Left ventricle myocardium inferior (tissue), 1 donor: ENCODE data around the gene TGDS. TPM values are rescaled to one million over a fixed set of nuclear protein-coding genes. Genes with fewer than 3 reads are reported as not detected.
"Not testable (repeated sequence)": the region's sequence is repeated elsewhere in the genome, so short reads cannot be mapped to it uniquely, and the experiment has no call there.

Experiments
- DNase-seq: peaks from one replicate; pipeline ENCODE4 v3.0.0-alpha.2; 2020
- H3K27ac ChIP-seq: fragments of 200-600 bp; replicated peaks from 2 replicates; pipeline ENCODE4 v1.8.0; 2021
- H3K27me3 ChIP-seq: fragments of 200-600 bp; 2 replicates; pipeline ENCODE4 v1.8.0; 2021; ENCODE audit warnings: low read depth
- H3K36me3 ChIP-seq: fragments of 200-600 bp; 2 replicates; pipeline ENCODE4 v1.8.0; 2021
- H3K4me1 ChIP-seq: fragments of 200-600 bp; 2 replicates; pipeline ENCODE4 v1.8.0; 2021
- H3K4me3 ChIP-seq: fragments of 200-600 bp; 2 replicates; pipeline ENCODE4 v1.8.0; 2021; ENCODE audit warnings: mild to moderate bottlenecking, moderate library complexity
- H3K9me3 ChIP-seq: fragments of 200-600 bp; replicated peaks from 2 replicates; pipeline ENCODE4 v1.8.0; 2021
- CTCF ChIP-seq: fragments of 200-600 bp; IDR thresholded peaks from 2 replicates; pipeline ENCODE4 v1.8.0; 2021; ENCODE audit warnings: antibody characterized with exemption, mild to moderate bottlenecking, borderline replicate concordance
- intact Hi-C: fragments of 100-400 bp; cut with micrococcal nuclease; formaldehyde crosslinking; loops from one replicate; pipeline ENCODE4 v1.11.0; 2022
- long read RNA-seq: library from polyadenylated mRNA; unstranded; transcript quantifications from one replicate; pipeline ENCODE4 v2.0.0, GENCODE V29; 2021
- total RNA-seq: library from RNA; stranded (reverse); fragmentation: NEBNext Ultra II Directional; extraction: Animal tissue kit (Norgen Biotek cat#: 25700); gene quantifications from one replicate; pipeline ENCODE4 v1.2.1, GENCODE V29; 2021
- donor health status: DM: no; HTN: yes; CAD: no; lungs with severe emphysema.

Gene TGDS
- total RNA-seq: 3.7 TPM
- long read RNA-seq, partial matches to known transcripts: 0 of 3 reads
- long read RNA-seq, other reads (novel, unspliced or antisense): 2 of 3 reads

DNA sequence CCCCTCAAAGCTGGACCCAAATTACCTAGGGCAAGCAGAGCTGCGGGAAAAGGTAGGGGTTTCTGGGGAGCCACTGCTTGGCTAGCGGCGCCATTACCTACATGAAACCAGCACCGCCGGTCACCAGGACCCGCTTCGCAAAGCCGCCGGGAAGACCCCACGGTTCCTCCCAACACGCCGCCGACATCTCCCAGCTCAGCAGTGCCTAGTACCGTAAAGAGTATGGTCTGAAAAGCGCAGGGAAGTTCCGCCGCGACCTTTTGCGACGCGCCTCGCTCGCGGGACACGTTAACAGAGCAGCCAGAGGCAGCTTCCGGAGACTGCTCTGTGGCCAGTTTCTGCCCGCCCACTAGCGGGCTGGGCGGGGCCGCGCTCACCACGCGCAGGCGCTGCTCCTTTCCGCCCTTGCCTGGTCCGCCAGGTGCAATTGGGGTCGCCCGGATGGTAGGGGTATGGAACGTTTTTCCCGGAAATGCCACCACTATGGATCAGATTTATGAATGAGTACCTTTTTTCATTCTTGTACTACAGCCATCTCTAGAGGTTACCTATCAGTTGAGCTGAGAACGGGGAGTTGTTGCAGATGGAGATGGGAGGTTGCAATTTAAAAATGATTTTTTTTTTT lies at the start of gene TGDS:
TSS of gene TGDS (minus strand) at position 203 of the 625 bp plus-strand sequence. CDS start at position 187, 16 bp downstream.
- Histone ChIP-seq H3K27ac (peak within 1 kb of the TSS; percentile 86), H3K4me3 (peak within 1 kb of the TSS; percentile 90), H3K27me3 (no peaks in the 10 kb centered on the region), H3K9me3 (no peaks in the 10 kb centered on the region), H3K4me1 (peaks cover 34% of the 10 kb centered on the region), H3K36me3 (peaks cover 22% of the 10 kb centered on the region)
- TF ChIP-seq CTCF: peak; percentile 46
- peak; percentile 92 for DNase-seq
- intact Hi-C loops: no loop called here

DNA sequence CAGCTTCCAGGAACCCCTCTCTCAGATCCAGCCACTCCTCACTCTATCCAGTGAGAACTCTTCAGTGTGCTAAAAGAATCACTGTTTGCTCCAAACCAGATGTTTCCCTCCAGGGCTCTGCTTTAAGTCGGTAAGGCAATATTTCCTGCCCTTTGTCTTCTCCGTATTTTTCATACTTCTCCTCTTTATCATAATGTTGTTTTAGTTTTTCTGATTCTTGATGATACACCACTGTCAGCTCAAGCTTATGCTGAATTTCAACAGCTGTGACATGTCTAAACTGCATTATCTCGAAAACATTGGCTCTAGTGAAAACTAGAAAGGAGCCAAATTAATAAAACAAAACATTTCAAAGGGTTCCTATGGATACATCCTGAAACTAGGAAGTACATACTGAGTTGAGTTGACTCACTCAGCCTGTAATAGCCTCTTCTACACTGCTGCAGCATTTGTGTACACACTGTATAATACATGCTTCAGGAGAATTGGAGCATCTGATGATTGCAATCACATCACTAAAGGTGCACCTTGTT lies 45.5 kb upstream of the TGDS start:
- TF ChIP-seq CTCF: no peak
- intact Hi-C loops: no loop called here
- H3K4me3 ChIP-seq: no peak overlapping the region
- H3K36me3 ChIP-seq: no peaks in the 10 kb centered on the region
- H3K27ac ChIP-seq: no peak overlapping the region
- DNase-seq: no peak
- H3K9me3 ChIP-seq: peaks cover 11% of the 10 kb centered on the region
- no peaks in the 10 kb centered on the region for H3K27me3 ChIP-seq
- H3K4me1 ChIP-seq: no peaks in the 10 kb centered on the region

DNA sequence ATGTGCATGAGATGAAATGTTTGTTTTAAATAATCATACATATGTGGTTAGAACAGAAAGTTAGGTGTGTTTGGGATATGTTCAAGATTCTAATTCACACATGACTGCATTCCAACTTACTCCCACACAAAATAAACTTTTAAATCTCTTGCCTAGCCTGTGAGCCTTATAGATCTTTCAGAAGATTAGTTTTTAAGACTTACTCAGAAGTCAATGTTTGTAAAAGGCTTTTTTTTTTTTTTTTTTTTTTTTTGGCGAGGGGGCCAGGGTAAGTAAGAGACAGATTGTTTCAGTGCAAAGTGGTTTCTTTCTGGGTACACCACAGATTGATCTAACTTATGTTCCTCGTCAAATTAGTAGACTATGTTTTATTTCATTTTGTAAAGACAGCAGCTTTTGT lies 44.8 kb upstream of the TGDS start:
- Histone ChIP-seq H3K9me3 (peaks cover 11% of the 10 kb centered on the region), H3K4me3 (no peak overlapping the region), H3K36me3 (no peaks in the 10 kb centered on the region), H3K27ac (no peak overlapping the region), H3K27me3 (no peaks in the 10 kb centered on the region), H3K4me1 (no peaks in the 10 kb centered on the region)
- intact Hi-C loops: no loop called here
- no peak for DNase-seq
- no peak for TF ChIP-seq CTCF

DNA sequence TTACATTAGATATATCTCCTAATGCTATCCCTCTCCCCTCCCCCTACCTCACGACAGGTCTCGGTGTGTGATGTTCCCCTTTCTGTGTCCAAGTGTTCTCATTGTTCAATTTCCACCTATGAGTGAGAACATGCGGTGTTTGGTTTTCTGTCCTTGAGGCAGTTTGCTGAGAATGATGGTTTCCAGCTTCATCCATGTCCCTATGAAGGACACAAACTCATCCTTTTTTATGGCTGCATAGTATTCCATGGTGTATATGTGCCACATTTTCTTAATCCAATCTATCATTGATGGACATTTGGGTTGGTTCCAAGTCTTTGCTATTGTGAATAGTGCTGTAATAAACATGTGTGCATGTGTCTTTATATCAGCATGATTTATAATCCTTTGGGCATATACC lies 41.7 kb upstream of the TGDS start:
- intact Hi-C loops: not testable (repeated sequence)

DNA sequence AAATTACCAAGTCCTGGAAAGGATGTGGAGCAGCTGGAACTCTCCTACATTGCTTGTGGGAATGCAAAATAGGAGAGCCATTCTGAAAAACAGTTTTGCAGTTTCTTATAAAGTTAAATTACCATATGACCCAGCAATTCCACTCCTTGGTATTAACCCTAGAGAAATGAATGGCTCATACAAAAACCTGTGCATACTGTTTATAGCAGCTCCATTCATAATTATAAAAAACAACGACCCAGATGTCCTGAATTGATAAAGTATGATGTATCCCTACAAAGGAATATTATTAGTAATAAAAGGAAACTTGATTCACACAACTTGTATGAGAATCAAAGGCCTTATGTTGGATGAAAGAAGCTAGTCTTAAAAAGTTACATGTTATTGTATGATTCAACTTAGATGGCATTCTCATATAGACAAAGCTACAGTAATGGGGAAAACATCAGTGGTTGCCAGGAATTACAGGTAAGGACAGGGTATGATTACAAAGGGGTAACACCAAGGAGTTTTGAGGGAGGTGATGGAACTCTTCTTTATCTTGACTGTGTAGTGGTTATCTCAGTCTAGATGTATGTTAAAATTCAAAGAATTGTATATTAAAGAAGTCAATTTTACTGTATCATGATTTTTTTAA lies 41.1 kb upstream of the TGDS start:
- Histone ChIP-seq H3K27me3 (no peaks in the 10 kb centered on the region), H3K4me3 (no peak overlapping the region), H3K36me3 (peaks cover 11% of the 10 kb centered on the region), H3K9me3 (peaks cover 11% of the 10 kb centered on the region), H3K4me1 (no peaks in the 10 kb centered on the region), H3K27ac (no peak overlapping the region)
- intact Hi-C loops: no loop called here
- TF ChIP-seq CTCF: no peak
- DNase-seq: no peak

More for the DNA sequence above, 41.7 kb upstream of the TGDS start:
- DNase-seq, H3K4me1 ChIP-seq, H3K4me3 ChIP-seq, H3K27me3 ChIP-seq, H3K27ac ChIP-seq: not testable (repeated sequence)
- peaks cover 11% of the 10 kb centered on the region for H3K36me3 ChIP-seq
- H3K9me3 ChIP-seq: peaks cover 11% of the 10 kb centered on the region

GRCh38 chr13:94636096-94636495 lies 40.1 kb upstream of the TGDS start:
- peaks cover 11% of the 10 kb centered on the region for H3K9me3 ChIP-seq
- H3K4me3 ChIP-seq, intact Hi-C loops, H3K4me1 ChIP-seq, H3K27ac ChIP-seq, H3K27me3 ChIP-seq, DNase-seq: not testable (repeated sequence)
- H3K36me3 ChIP-seq: peaks cover 11% of the 10 kb centered on the region
